Measurements from ENCODE around the gene PCK1. TPM values are rescaled to one million over a fixed set of nuclear protein-coding genes. Genes with fewer than 3 reads are reported as not detected.

PCK1 gene
- total RNA-seq, 4 donors from 2014 or later: 0.56 to 3.4 (median 2.2) TPM

GRCh38 chr20:57576002-57576401 lies 15.1 kb downstream of the PCK1 start:
- H3K36me3 ChIP-seq: no peaks in the 10 kb centered on the region
- intact Hi-C loops (cut with DNase I): no loop called here
- H3K27me3 ChIP-seq: no peaks in the 10 kb centered on the region
- H3K27ac ChIP-seq: no peak overlapping the region
- WGBS, 2 donors: 74% methylated on average over 2 of the region's 2 CpGs
- peaks cover 0 to 5% of the 10 kb centered on the region in 2 donors for H3K4me1 ChIP-seq
- no peak for DNase-seq
- no peak for TF ChIP-seq CTCF (IDR thresholded peaks at IDR 0.05)
- no peak for TF ChIP-seq POLR2A (IDR thresholded peaks at IDR 0.05)
- no peak overlapping the region for H3K4me3 ChIP-seq (replicated peaks in 1 of 3)
- no peaks in the 10 kb centered on the region for H3K9me3 ChIP-seq

- intact Hi-C loops (cut with DNase I): no loop called here
- Histone ChIP-seq H3K4me1 (peaks cover 0 to 10% of the 10 kb centered on the region in 2 donors), H3K9me3 (no peaks in the 10 kb centered on the region), H3K36me3 (no peaks in the 10 kb centered on the region), H3K27me3 (no peaks in the 10 kb centered on the region), H3K27ac (no peak overlapping the region), H3K4me3 (replicated peaks in 1 of 3) (no peak overlapping the region)
- no peak for TF ChIP-seq CTCF (IDR thresholded peaks at IDR 0.05)
- no peak for TF ChIP-seq POLR2A (IDR thresholded peaks at IDR 0.05)
- no peak for DNase-seq
- WGBS, 2 donors: 87 to 91% methylated on average over 6 of the region's 6 CpGs
Measured at GRCh38 chr20:57576617-57577550, 16.0 kb downstream of the PCK1 start.

- no peaks in the 10 kb centered on the region for H3K27me3 ChIP-seq
Measured at GRCh38 chr20:57577679-57578475, 17.0 kb downstream of the PCK1 start.

DNA sequence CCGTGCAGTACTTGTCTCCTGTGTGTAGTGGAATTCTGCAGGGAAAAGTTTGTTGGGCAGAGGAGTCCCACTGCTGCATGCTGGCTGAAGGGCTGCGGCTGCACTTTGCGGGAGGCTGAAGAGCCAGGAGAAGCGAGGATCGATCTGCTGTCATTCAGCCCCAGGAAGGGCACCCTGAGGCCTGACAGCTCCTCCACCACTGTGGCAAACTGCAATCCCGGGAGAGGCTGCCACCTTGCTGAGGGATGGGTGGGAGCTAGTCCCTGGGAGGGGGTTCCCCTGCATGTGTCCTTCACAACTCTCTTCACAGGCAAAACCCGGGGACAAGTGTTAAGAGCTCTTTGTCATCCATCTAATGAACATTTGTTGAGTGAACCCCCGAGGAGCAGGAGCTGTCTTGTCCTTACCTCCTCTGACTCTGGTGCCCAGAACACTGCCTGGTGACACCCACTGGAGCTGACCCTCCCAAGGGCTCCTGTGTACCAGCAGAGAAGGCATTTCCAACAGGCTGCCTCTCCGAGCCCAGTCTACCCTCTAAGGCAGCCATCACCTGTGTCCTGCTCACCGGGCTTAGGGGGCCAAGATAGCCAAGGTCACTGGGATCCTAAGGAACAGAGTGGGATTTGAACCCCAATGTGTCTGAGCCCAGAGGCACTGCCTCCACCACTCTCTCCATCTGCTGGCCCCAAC lies 17.7 kb downstream of the PCK1 start:
- intact Hi-C loops (cut with DNase I): no loop called here
- H3K27me3 ChIP-seq: no peaks in the 10 kb centered on the region
- TF ChIP-seq POLR2A (IDR thresholded peaks at IDR 0.05) (no peak), CTCF (IDR thresholded peaks at IDR 0.05) (no peak)
- H3K9me3 ChIP-seq: no peaks in the 10 kb centered on the region
- WGBS, 2 donors: 77 to 85% methylated on average over 3 to 10 of the region's 10 CpGs
- H3K27ac ChIP-seq: no peak overlapping the region
- no peak for DNase-seq
- H3K36me3 ChIP-seq: no peaks in the 10 kb centered on the region
- H3K4me3 ChIP-seq (replicated peaks in 1 of 3): no peak overlapping the region
- peaks cover 11 to 23% of the 10 kb centered on the region in 2 donors for H3K4me1 ChIP-seq

More at GRCh38 chr20:57577679-57578475, 17.0 kb downstream of the PCK1 start:
- DNase-seq: no peak
- Histone ChIP-seq H3K4me3 (replicated peaks in 1 of 3) (no peak overlapping the region), H3K4me1 (peaks cover 9 to 20% of the 10 kb centered on the region in 2 donors), H3K9me3 (no peaks in the 10 kb centered on the region), H3K27ac (no peak overlapping the region), H3K36me3 (no peaks in the 10 kb centered on the region)
- 82 to 85% methylated on average over 9 to 10 of the region's 10 CpGs for WGBS, 2 donors
- TF ChIP-seq CTCF (IDR thresholded peaks at IDR 0.05) (no peak), POLR2A (IDR thresholded peaks at IDR 0.05) (no peak)
- intact Hi-C loops (cut with DNase I): no loop called here
